IPS-18a (cell line): Measurements from ENCODE around the gene HSD11B2.

Source experiments
- H3K27ac ChIP-seq: one replicate; pipeline ENCODE4 v1.5.1; 2013; ENCODE audit warnings: low read length
- H3K27me3 ChIP-seq: one replicate; pipeline ENCODE4 v1.6.1; 2013; ENCODE audit warnings: mild to moderate bottlenecking, low read length; ENCODE audit not compliant: control insufficient read depth, insufficient read depth
- H3K36me3 ChIP-seq: one replicate; pipeline ENCODE4 v1.6.1; 2013; ENCODE audit warnings: low read depth, low read length; ENCODE audit not compliant: control insufficient read depth
- H3K4me1 ChIP-seq: one replicate; pipeline ENCODE4 v1.6.1; 2013; ENCODE audit warnings: low read depth, low read length; ENCODE audit not compliant: control insufficient read depth
- H3K4me3 ChIP-seq: one replicate; pipeline ENCODE4 v1.5.1; 2013; ENCODE audit warnings: low read length
- H3K9ac ChIP-seq: one replicate; pipeline ENCODE4 v1.6.1; 2013; ENCODE audit warnings: mild to moderate bottlenecking, low read length, moderate library complexity
- H3K9me3 ChIP-seq: one replicate; pipeline ENCODE4 v1.6.1; 2013; ENCODE audit warnings: low read depth, low read length; ENCODE audit not compliant: control insufficient read depth

HSD11B2 gene

DNA sequence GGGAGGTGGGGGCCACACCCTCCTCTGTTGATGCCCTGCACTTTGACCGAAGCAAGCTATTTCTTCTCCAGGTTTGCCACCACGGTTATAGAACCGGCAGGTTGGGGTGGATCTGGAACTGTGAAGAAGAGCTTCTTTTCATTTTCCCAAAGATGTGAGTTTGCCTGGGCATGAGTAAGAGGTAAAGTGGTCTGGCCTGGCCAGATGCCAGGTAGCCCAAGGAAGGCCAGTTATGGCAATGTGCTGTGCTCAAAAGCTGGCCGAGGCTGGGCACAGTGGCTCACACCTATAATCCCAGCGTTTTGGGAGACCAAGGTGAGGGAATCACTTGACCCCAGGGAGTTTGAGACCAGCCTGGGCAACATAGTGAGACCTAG is 31.3 kb downstream of the HSD11B2 start:
- Histone ChIP-seq H3K4me1 (no peaks in the 10 kb centered on the region), H3K4me3 (no peak overlapping the region), H3K9ac (no peak overlapping the region), H3K27me3 (no peaks in the 10 kb centered on the region), H3K36me3 (no peaks in the 10 kb centered on the region), H3K27ac (no peak overlapping the region), H3K9me3 (no peaks in the 10 kb centered on the region)

DNA sequence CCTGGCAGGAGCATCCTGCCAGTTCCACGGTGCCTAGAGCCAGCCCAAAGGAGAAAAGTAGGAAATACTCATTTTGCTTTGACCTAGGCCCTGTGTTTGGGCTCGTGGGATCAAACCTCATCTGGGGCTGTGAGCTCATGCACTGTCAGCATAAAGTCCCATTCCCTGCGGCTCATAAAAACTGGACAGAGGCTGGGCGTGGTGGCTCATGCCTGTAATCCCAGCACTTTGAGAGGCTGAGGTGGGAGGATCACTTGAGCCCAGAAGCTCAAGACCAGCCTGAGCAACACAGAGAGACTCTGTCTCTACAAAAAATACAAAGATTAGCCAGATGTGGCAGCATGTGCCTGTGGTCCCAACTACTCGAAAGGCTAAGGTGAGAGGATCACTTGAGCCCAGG is 32.1 kb downstream of the HSD11B2 start:
- no peaks in the 10 kb centered on the region for H3K36me3 ChIP-seq
- no peak overlapping the region for H3K9ac ChIP-seq
- no peak overlapping the region for H3K27ac ChIP-seq

DNA sequence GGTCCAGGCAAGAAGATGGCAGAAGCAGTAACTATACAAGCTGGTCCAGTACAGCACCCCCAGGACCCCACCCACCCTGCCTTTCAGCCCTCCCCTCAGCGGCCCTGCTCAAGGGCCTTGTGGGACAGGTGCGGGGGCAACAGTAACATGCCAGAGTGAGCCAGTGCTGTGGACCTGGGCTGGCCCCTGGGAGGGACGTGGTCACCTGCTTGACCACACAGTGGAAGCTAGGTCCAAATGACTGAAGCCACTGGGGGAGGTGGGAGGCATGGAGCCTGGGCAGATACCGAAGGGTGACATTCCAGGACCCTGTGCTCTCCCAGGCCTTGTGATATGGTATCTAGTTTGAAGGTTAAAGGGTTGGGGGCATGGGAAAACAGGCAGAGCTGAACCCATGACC is 32.8 kb downstream of the HSD11B2 start:
- Histone ChIP-seq H3K9me3 (no peaks in the 10 kb centered on the region), H3K36me3 (no peaks in the 10 kb centered on the region), H3K4me3 (no peak overlapping the region), H3K27me3 (no peaks in the 10 kb centered on the region), H3K4me1 (no peaks in the 10 kb centered on the region), H3K9ac (no peak overlapping the region), H3K27ac (no peak overlapping the region)

More for the DNA sequence above, 32.1 kb downstream of the HSD11B2 start:
- H3K9me3 ChIP-seq: no peaks in the 10 kb centered on the region
- no peaks in the 10 kb centered on the region for H3K4me1 ChIP-seq
- no peak overlapping the region for H3K4me3 ChIP-seq
- H3K27me3 ChIP-seq: no peaks in the 10 kb centered on the region

DNA sequence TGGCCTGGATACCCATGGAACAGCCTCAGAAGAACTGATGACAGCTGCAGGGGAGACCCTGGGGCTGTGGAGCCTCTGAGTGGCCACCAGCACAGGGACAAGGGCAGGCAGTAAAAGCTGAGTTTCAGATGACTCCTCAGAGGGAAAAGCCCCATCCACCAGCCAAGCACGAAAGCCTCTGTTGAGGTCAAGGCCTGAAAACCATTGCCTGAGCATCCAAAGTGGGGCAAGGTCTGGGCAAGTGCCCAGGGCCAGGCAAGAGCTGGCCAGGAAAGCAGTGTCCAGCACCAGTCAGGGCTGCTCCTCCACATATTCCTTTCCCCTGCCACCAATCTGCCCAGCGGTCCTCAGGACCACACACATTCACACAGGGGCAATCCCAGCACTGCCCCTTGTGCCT is 33.6 kb downstream of the HSD11B2 start:
- no peak overlapping the region for H3K27ac ChIP-seq
- H3K4me1 ChIP-seq: no peaks in the 10 kb centered on the region
- H3K4me3 ChIP-seq: no peak overlapping the region
- no peaks in the 10 kb centered on the region for H3K9me3 ChIP-seq
- H3K9ac ChIP-seq: no peak overlapping the region
- H3K36me3 ChIP-seq: no peaks in the 10 kb centered on the region
- H3K27me3 ChIP-seq: no peaks in the 10 kb centered on the region

DNA sequence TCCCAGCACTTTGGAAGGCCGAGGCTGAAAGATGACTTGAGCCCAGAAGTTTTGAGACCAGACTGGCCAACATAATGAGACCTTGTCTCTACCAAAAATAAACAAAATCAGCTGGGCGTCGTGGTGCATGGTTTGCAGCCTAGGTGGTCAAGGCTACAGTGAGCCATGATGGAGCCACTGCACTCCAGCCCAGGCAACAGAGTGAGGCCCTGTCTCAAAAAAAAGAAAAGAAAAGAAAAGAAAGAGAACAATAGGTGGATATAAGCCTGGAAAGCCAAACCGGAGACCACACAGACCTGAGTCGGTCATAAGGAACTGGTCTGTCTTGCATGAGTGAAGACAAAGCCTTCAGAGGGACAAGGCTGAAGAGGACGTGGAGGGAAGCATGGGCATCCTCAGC is 35.7 kb downstream of the HSD11B2 start:
- H3K9ac ChIP-seq: no peak overlapping the region
- H3K27ac ChIP-seq: no peak overlapping the region
- no peaks in the 10 kb centered on the region for H3K27me3 ChIP-seq
- H3K36me3 ChIP-seq: no peaks in the 10 kb centered on the region
- no peaks in the 10 kb centered on the region for H3K9me3 ChIP-seq
- no peaks in the 10 kb centered on the region for H3K4me1 ChIP-seq
- H3K4me3 ChIP-seq: no peak overlapping the region

DNA sequence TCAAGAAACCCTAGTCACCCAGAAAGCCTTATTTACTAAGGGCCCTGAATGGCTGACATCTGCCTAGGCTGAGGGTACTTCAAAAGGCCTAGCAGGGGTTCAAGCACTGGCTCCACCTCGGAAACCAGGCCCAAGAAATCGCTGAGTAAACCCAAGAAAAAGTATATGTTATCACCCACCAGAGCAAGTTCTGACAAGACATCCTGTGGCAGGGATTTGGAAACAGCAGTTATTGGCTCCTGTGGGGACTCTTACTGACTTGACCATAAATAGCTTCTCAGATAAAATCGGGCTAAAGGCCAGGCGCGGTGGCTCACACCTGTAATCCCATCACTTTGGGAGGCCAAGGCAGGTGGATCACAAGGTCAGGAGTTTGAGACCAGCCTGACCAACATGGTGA is 37.8 kb downstream of the HSD11B2 start:
- H3K4me3 ChIP-seq: no peak overlapping the region
- H3K4me1 ChIP-seq: no peaks in the 10 kb centered on the region
- no peaks in the 10 kb centered on the region for H3K9me3 ChIP-seq
- no peak overlapping the region for H3K27ac ChIP-seq
- H3K9ac ChIP-seq: no peak overlapping the region
- H3K27me3 ChIP-seq: no peaks in the 10 kb centered on the region
- H3K36me3 ChIP-seq: no peaks in the 10 kb centered on the region

DNA sequence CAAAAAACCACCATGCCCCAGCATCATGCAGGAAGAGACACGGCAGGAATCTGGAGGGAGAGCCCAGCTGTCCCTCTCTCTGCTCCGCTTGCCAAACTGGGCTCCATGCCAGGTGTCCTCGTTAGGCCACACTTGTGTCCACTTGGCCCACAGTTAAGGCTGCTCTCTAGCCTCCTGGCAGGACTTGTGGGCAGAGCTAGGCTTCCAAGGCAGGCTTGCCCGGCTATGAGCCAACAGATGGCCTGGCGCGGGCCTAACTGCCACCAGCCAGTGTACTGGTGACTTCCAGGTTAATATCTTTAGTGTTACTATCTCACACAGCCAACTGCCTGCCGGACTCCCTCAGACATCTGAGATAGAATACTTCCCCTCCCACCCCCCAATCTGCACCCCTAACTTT is 39.4 kb downstream of the HSD11B2 start:
- Histone ChIP-seq H3K4me1 (no peaks in the 10 kb centered on the region), H3K9me3 (no peaks in the 10 kb centered on the region), H3K36me3 (no peaks in the 10 kb centered on the region), H3K9ac (no peak overlapping the region), H3K27me3 (no peaks in the 10 kb centered on the region), H3K4me3 (no peak overlapping the region), H3K27ac (no peak overlapping the region)

DNA sequence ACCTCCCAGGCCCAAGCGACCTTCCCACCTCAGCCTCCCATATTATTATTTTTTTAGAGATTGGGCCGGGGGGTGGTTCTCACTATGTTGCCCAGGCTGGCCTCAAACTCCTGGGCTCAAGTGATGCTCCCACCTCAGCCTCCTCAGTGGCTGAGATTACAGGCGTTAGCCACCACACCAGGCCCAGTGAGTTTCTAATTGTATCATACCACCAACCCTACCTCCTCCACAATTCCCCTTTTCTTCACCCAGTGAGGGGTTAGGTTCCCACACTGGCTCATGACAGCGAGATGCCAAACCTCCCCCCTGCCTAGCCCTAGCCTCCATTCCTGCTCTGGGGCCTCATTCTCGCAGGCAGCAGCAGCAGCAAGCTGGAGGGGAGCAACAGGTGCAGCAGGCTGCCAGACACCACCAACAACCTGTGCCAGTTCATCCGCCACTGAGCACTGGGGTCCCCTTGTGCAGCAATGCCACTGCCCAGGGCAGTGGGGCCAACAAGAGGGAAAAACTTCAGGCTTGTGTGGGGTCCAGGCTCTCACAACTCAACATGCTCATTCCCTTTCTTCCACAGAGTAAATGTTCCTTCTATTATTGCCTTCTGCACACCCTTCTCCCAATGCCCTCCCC is 41.0 kb downstream of the HSD11B2 start:
- no peak overlapping the region for H3K4me3 ChIP-seq
- H3K36me3 ChIP-seq: no peaks in the 10 kb centered on the region
- no peaks in the 10 kb centered on the region for H3K27me3 ChIP-seq
- H3K9me3 ChIP-seq: no peaks in the 10 kb centered on the region
- no peaks in the 10 kb centered on the region for H3K4me1 ChIP-seq
- H3K27ac ChIP-seq: no peak overlapping the region
- H3K9ac ChIP-seq: no peak overlapping the region

DNA sequence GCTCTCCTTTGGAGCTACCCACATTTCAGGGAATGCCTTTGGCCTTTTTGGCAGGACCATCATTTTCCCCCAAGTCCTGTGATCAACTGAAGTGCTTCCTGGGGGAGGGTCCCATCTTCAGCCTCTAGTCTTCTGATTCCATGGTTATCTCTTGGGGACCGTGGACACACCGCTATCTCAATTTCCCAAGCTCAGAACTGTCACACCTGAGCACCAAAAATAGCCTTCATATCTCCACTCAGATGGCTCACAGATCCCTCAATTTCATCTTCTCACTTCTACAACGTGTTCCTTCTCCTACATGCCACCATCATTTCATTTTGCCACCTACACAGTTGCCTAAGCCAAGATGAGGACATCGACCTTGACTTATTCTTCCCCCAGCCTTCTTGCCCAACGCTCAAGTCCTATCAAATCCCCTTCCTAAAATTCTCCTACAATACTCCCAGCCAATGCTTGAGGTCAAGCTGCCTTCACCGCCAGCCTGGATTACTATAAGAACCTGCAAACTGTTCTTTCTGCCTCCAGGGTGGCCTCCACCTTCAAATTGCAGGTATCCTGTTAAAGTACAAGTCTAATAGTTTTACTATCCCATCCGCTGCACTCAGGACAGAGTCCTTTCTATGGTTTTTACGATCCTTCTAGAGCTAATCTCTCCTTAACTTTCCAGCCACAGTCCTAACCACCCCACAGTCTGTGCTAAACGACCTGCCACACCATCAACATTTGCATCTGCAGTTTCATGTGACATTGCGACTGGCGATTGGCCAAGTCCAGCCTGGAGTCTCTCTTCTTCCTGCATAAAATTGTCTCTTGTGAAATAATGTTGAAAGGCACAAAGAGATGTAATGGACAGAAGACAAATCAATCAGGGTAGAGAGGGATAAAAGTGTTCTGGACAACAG is 43.9 kb downstream of the HSD11B2 start:
- no peak overlapping the region for H3K4me3 ChIP-seq
- H3K27ac ChIP-seq: no peak overlapping the region
- H3K36me3 ChIP-seq: no peaks in the 10 kb centered on the region
- H3K9ac ChIP-seq: no peak overlapping the region
- no peaks in the 10 kb centered on the region for H3K27me3 ChIP-seq
- H3K4me1 ChIP-seq: no peaks in the 10 kb centered on the region
- H3K9me3 ChIP-seq: no peaks in the 10 kb centered on the region

DNA sequence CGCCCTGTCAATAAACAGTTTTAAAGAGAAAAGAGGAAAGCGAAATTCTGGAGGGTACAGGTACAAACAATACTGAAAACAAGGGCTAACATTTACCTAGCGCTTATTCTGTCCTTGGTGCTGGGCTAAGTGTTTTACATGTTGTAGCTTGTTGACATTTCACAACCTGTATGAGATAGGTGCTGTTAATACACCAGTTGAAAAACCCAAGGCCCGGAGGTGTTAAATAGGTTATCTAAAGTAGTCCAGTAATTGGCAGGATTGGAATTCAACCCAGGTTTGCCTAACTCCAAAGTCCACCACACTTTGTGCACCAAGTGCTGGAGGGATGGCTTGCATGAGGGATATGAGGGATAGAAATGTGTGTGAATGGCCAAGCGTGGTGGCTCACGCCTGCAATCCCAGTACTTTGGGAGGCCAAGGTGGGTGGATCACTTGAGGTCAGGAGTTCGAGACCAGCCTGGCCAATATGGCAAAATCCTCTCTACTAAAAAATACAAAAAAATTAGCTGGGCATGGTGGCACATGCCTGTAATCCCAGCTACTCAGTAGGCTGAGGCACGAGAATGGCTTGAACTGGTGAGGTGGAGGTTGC is 47.1 kb downstream of the HSD11B2 start:
- H3K27ac ChIP-seq: no peak overlapping the region
- no peaks in the 10 kb centered on the region for H3K27me3 ChIP-seq
- H3K36me3 ChIP-seq: no peaks in the 10 kb centered on the region
- peaks cover 14% of the 10 kb centered on the region for H3K4me1 ChIP-seq
- H3K9ac ChIP-seq: no peak overlapping the region
- H3K9me3 ChIP-seq: no peaks in the 10 kb centered on the region
- no peak overlapping the region for H3K4me3 ChIP-seq

DNA sequence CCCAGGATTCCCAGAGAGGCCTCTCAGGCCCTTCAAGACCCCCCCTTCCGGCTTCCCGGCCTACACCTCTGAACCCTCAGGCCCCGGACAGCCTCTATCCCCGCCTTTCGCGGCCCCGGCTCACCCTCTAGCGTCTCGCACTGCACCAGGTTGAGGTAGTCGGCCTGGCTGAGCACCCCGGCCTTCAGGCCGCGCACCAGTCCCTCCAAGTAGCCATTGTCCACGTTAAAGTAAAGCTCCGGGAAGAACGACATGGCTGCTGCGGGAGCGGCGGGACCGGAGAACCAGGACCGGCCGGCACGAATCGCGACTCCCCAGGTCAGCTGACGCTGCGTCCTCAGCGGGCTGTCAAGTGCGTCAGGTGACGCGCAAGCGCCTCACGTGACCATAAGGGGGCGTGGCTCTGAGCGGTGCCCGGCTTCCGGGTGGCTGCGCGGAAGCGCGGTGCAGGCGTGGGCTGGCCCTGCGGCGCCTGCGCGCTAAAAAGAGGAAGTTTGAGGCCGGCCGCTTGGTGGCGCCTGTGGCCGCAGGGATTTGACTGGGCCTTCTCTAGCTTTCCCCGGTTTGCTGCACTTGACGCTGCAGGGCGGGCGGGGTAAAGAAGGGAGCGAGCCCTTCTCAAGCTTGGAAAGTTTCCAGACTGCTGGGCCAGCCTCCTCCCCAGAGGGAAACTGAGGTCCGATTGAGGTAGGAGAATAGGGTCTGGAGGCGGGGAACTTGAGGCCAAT is 50.1 kb downstream of the HSD11B2 start, which contains the start of gene ATP6V0D1:
TSS of gene ATP6V0D1 (minus strand) at position 325 of the 728 bp plus-strand sequence. CDS start at position 254, 71 bp downstream.
- H3K36me3 ChIP-seq: no peaks in the 10 kb centered on the region
- H3K4me3 ChIP-seq: peak within 1 kb of the TSS; percentile 92
- peaks cover 14% of the 10 kb centered on the region for H3K4me1 ChIP-seq
- peak within 1 kb of the TSS; percentile 86 for H3K9ac ChIP-seq
- H3K27me3 ChIP-seq: peaks cover under 1% of the 10 kb centered on the region
- H3K27ac ChIP-seq: no peak within 1 kb of the TSS
- H3K9me3 ChIP-seq: no peaks in the 10 kb centered on the region
